BE2C (cell line): ENCODE data around the gene ENO2.

ENCODE experiments used
- DNase-seq: peaks from one replicate; pipeline ENCODE4 v3.0.0-alpha.2; 2020
- H3K27me3 ChIP-seq: fragments of 250-450 bp; sonication (Bioruptor Pico); 2 replicates; pipeline ENCODE4 v1.5.1; 2020; ENCODE audit warnings: mild to moderate bottlenecking
- H3K36me3 ChIP-seq: fragments of 250-450 bp; sonication (Bioruptor Pico); 2 replicates; pipeline ENCODE4 v1.5.1; 2020; ENCODE audit warnings: mild to moderate bottlenecking
- H3K4me1 ChIP-seq: fragments of 250-450 bp; sonication (Bioruptor Pico); 2 replicates; pipeline ENCODE4 v1.5.1; 2020
- H3K4me3 ChIP-seq: 2 replicates; pipeline ENCODE4 v1.5.1; 2011; ENCODE audit warnings: low read depth, low read length
- H3K9me3 ChIP-seq: fragments of 250-450 bp; sonication (Bioruptor Pico); 2 replicates; pipeline ENCODE4 v1.5.1; 2020
- TF ChIP-seq, protein P1 (sequence below): IDR thresholded peaks from 2 replicates; pipeline ENCODE4 v1.5.1; 2012; ENCODE audit warnings: mild to moderate bottlenecking, low read depth, low read length

ENO2 gene

DNA sequence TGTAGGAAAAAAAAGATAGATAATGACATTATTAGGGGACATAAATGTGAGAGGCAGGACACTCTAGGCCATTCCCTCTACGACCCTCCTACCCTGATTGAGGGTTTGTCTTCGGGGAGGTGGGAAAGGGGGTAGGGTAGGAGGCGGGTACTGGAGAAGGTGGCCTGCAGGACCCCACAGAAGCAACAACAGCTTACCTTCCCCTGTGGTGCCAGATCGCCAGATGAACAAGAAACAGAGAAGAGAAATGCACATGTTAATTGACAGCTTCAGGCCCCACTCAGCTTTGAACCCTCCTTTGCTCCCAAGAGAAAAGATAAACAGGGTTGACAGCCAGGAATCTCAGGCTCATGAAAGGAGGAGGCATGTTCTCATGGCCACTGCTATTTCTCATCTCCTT lies 51.3 kb downstream of the ENO2 start:
- peaks cover 35% of the 10 kb centered on the region for H3K4me1 ChIP-seq
- DNase-seq = no peak
- TF ChIP-seq, protein P1, sequence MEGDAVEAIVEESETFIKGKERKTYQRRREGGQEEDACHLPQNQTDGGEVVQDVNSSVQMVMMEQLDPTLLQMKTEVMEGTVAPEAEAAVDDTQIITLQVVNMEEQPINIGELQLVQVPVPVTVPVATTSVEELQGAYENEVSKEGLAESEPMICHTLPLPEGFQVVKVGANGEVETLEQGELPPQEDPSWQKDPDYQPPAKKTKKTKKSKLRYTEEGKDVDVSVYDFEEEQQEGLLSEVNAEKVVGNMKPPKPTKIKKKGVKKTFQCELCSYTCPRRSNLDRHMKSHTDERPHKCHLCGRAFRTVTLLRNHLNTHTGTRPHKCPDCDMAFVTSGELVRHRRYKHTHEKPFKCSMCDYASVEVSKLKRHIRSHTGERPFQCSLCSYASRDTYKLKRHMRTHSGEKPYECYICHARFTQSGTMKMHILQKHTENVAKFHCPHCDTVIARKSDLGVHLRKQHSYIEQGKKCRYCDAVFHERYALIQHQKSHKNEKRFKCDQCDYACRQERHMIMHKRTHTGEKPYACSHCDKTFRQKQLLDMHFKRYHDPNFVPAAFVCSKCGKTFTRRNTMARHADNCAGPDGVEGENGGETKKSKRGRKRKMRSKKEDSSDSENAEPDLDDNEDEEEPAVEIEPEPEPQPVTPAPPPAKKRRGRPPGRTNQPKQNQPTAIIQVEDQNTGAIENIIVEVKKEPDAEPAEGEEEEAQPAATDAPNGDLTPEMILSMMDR = no peak
- H3K4me3 ChIP-seq = no peak overlapping the region
- H3K27me3 ChIP-seq = no peaks in the 10 kb centered on the region
- no peaks in the 10 kb centered on the region for H3K9me3 ChIP-seq
- H3K36me3 ChIP-seq = peaks cover 54% of the 10 kb centered on the region

DNA sequence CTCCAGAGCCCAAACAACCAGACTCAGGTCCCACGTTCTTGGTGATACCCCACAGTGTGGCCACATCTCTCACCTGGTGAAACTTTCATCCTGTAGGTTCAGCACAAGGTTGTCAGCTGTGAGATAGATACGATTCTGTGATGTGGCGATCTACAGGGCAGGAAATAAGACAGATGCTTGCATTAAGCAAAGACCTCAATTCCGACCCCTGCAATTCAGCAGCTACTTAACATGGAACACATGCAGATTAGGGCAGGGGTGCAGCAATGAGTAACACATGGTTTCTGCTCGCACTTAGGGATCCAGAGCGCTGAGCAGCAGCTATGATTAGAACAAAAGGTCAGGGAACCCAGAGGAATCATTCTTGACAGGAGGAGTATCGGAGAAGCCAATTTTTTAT lies 52.0 kb downstream of the ENO2 start:
- no peaks in the 10 kb centered on the region for H3K27me3 ChIP-seq
- H3K4me3 ChIP-seq = no peak overlapping the region
- no peaks in the 10 kb centered on the region for H3K9me3 ChIP-seq
- peaks cover 29% of the 10 kb centered on the region for H3K4me1 ChIP-seq
- no peak for DNase-seq
- TF ChIP-seq, protein P1 = no peak
- H3K36me3 ChIP-seq = peaks cover 54% of the 10 kb centered on the region

DNA sequence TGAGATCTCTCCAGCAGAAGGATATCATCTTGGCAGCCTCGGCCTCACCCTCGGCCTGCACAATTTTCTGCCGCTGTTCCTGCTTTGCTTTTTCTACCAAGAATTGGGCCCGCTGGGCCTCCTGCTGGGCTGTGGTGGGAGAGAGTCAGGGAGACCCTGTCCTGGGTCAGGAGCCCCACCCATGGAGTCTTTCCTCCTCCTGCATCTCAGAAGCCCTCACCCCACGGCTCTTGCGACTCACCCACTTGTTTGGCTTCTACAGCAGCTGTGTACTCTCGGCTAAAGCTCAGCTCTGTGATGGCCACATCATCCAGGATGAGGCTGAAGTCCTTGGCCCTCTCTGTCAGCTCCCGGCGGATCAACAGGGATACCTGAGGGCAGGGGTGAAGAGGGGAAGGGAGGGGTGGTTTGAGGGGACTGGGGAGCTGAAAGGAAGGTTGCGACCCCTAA lies 53.3 kb downstream of the ENO2 start:
- no peak for DNase-seq
- TF ChIP-seq, protein P1 = no peak
- H3K36me3 ChIP-seq = peaks cover 54% of the 10 kb centered on the region
- H3K27me3 ChIP-seq = no peaks in the 10 kb centered on the region
- peaks cover 20% of the 10 kb centered on the region for H3K4me1 ChIP-seq
- H3K4me3 ChIP-seq = no peak overlapping the region
- H3K9me3 ChIP-seq = no peaks in the 10 kb centered on the region

DNA sequence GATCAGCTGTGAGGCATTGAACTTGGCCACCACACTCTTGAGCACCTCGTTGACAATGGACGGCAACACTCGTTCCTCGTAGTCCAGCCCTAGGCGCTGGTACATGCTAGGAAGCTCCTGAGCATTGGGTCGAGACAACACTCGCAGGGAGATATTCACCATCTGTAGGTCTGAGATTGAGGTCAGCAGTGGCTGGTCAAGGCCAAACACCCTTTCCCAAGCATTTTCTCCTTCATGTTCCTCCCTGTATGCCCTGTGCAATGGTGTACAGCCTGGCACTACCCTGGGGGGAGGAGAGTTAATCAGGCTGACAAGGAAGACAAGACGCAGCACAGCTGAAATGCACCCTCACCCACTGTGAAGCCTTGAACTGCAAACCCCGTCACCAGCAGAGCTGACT lies 54.0 kb downstream of the ENO2 start:
- no peaks in the 10 kb centered on the region for H3K27me3 ChIP-seq
- peak overlapping the region; percentile 100 for H3K4me3 ChIP-seq
- H3K9me3 ChIP-seq = no peaks in the 10 kb centered on the region
- DNase-seq = no peak
- peaks cover 16% of the 10 kb centered on the region for H3K4me1 ChIP-seq
- peaks cover 60% of the 10 kb centered on the region for H3K36me3 ChIP-seq
- TF ChIP-seq, protein P1 = no peak

DNA sequence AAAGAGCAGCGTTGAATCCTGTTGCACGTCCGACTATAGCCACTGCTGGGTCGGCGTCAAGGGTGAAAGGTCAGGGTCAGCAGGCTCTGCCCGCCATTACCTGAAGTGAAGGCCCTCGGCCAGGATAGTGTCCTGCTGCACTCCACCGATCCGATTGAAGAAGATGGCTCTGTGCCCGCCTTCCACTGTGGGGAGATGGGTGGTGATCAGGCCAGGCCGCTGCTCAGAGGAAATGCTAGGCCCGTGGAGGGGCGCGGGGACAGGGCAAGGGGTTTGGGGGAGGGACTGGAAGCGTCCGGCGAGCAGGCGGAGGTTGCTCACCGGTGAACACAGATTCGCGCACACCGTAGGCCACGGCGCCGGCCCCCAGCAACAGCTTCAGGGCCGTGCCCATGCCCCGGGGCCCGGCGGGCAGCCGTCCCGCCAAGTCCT lies 55.7 kb downstream of the ENO2 start:
- TF ChIP-seq, protein P1 = no peak
- Histone ChIP-seq H3K4me1 (peaks cover 4% of the 10 kb centered on the region; the same call in 1 of the 2 replicates), H3K36me3 (peaks cover 68% of the 10 kb centered on the region), H3K9me3 (no peaks in the 10 kb centered on the region), H3K4me3 (peak overlapping the region; percentile 100), H3K27me3 (no peaks in the 10 kb centered on the region)
- DNase-seq = no peak
